Peyer's patch (tissue), 4 donors: ENCODE measurements around the gene CROCC. TPM values are rescaled to one million over a fixed set of nuclear protein-coding genes. Genes with fewer than 3 reads are reported as not detected.
"Not testable (repeated sequence)": the region's sequence is repeated elsewhere in the genome, so short reads cannot be mapped to it uniquely, and the experiment has no call there.

ENCODE experiments used
- DNase-seq, 3 donors: peaks; one replicate each; pipeline ENCODE4 v3.0.0-alpha.2; 2017 to 2019
- H3K27ac ChIP-seq, 4 donors: fragments of 200-600 bp; sonication (generic); one replicate each; pipeline ENCODE4 v1.5.1; 2016 to 2019
- H3K27me3 ChIP-seq, 2 donors: fragments of 200-600 bp; sonication (generic); one replicate each; pipeline ENCODE4 v1.5.1; 2019
- H3K36me3 ChIP-seq, 3 donors: fragments of 200-600 bp; sonication (generic); one replicate each; pipeline ENCODE4 v1.5.1; 2016 to 2019
- H3K4me1 ChIP-seq, 4 donors: fragments of 200-600 bp; sonication (generic); one replicate each; pipeline ENCODE4 v1.5.1; 2016 to 2019
- H3K4me3 ChIP-seq, 4 donors: fragments of 200-600 bp; sonication (generic); 1 replicate in 3 of 4; 2 replicates in 1 of 4; pipeline ENCODE4 v1.5.1; 2016 to 2019; ENCODE audit warnings: mild to moderate bottlenecking in 1 of 4
- H3K9me3 ChIP-seq, 4 donors: fragments of 200-600 bp; sonication (generic); one replicate each; pipeline ENCODE4 v1.5.1; 2016 to 2019; ENCODE audit warnings: mild to moderate bottlenecking in 1 of 4
- CTCF ChIP-seq, 6 experiments: fragments of 450-650 bp in 4 of 6; fragments of 200-600 bp in 2 of 6; sonication (generic) in 1 of 6; IDR thresholded peaks; one replicate each; pipeline ENCODE4 v1.5.1; 2017 to 2019; ENCODE audit warnings: antibody characterized with exemption in 6 of 6, mild to moderate bottlenecking in 3 of 6, moderate library complexity in 1 of 6
- POLR2A ChIP-seq, 2 donors: fragments of 450-650 bp; IDR thresholded peaks; one replicate each; pipeline ENCODE4 v1.5.1; 2017; ENCODE audit warnings: antibody characterized with exemption in 2 of 2, mild to moderate bottlenecking in 2 of 2, moderate library complexity in 2 of 2
- total RNA-seq, 4 donors: library from RNA; depleted of rRNA; stranded (reverse); fragments of >200 nt; gene quantifications; one replicate each; pipeline ENCODE4 v1.1.0, GENCODE V29; 2016

CROCC gene
- total RNA-seq, 4 donors from 2014 or later = 14.7 to 298 (median 45.1) TPM

- no peaks in the 10 kb centered on the region for H3K36me3 ChIP-seq
- peaks cover 0 to 13% (median 3%) of the 10 kb centered on the region in 4 donors for H3K9me3 ChIP-seq
- DNase-seq = no peak
- H3K4me3 ChIP-seq = no peak overlapping the region
- peaks cover 0 to 11% (median 3%) of the 10 kb centered on the region in 4 donors for H3K4me1 ChIP-seq
- no peaks in the 10 kb centered on the region for H3K27me3 ChIP-seq
- H3K27ac ChIP-seq = no peak overlapping the region
- no peak for TF ChIP-seq POLR2A (IDR thresholded peaks at IDR 0.05)
- TF ChIP-seq CTCF (IDR thresholded peaks at IDR 0.05) = no peak
Observed at GRCh38 chr1:16907870-16908758, 13.6 kb upstream of the CROCC start.

GRCh38 chr1:16911851-16912721, 9.6 kb upstream of the CROCC start:
- H3K36me3 ChIP-seq, H3K9me3 ChIP-seq, H3K27ac ChIP-seq, H3K27me3 ChIP-seq, H3K4me3 ChIP-seq: not testable (repeated sequence)
- DNase-seq = peak in 1 of 3 donors; percentile 45
- peaks cover 0 to 14% (median 11%) of the 10 kb centered on the region in 4 donors for H3K4me1 ChIP-seq

GRCh38 chr1:16912742-16913141, 9.0 kb upstream of the CROCC start:
- not testable (repeated sequence) for H3K4me3 ChIP-seq, H3K36me3 ChIP-seq, H3K27me3 ChIP-seq, H3K9me3 ChIP-seq
- H3K27ac ChIP-seq = peak overlapping the region in 2 of 4 donors; percentile 44 to 84
- peaks cover 0 to 14% (median 11%) of the 10 kb centered on the region in 4 donors for H3K4me1 ChIP-seq
- peak in 1 of 3 donors; percentile 41 for DNase-seq

- DNase-seq = peak in 2 of 3 donors; percentile 37 to 82
- peak overlapping the region; percentile 52 to 94 (median 84) for H3K27ac ChIP-seq
- TF ChIP-seq POLR2A (IDR thresholded peaks at IDR 0.05) (no peak), CTCF (IDR thresholded peaks at IDR 0.05) (peak in 3 of 6 experiments; percentile 4 to 13 (median 6))
Observed at GRCh38 chr1:16913181-16913832, 8.4 kb upstream of the CROCC start.

GRCh38 chr1:16913833-16914662, 7.7 kb upstream of the CROCC start:
- H3K4me3 ChIP-seq = peak overlapping the region; percentile 80 to 99 (median 91)
- peak; percentile 6 to 40 for TF ChIP-seq POLR2A (IDR thresholded peaks at IDR 0.05)
- TF ChIP-seq CTCF (IDR thresholded peaks at IDR 0.05) = peak in 2 of 6 experiments; percentile 15 to 19
- H3K27me3 ChIP-seq = no peaks in the 10 kb centered on the region
- DNase-seq = peak; percentile 92 to 100 (median 97)
- H3K36me3 ChIP-seq = no peaks in the 10 kb centered on the region
- peak overlapping the region; percentile 78 to 94 (median 84) for H3K27ac ChIP-seq
- H3K4me1 ChIP-seq = peaks cover 0 to 14% (median 11%) of the 10 kb centered on the region in 4 donors
- H3K9me3 ChIP-seq = no peaks in the 10 kb centered on the region

More at GRCh38 chr1:16913181-16913832, 8.4 kb upstream of the CROCC start:
- no peaks in the 10 kb centered on the region for H3K27me3 ChIP-seq
- H3K4me1 ChIP-seq = peaks cover 0 to 14% (median 11%) of the 10 kb centered on the region in 4 donors
- H3K36me3 ChIP-seq = no peaks in the 10 kb centered on the region
- peak overlapping the region; percentile 80 to 99 (median 91) for H3K4me3 ChIP-seq
- no peaks in the 10 kb centered on the region for H3K9me3 ChIP-seq

GRCh38 chr1:16914928-16915626, 6.7 kb upstream of the CROCC start:
- H3K9me3 ChIP-seq, H3K27me3 ChIP-seq, H3K36me3 ChIP-seq: not testable (repeated sequence)
- Histone ChIP-seq H3K27ac (peak overlapping the region in 1 of 4 donors; percentile 94), H3K4me3 (peak overlapping the region; percentile 80 to 99 (median 91)), H3K4me1 (peaks cover 0 to 14% (median 11%) of the 10 kb centered on the region in 4 donors)
- DNase-seq = peak in 1 of 3 donors; percentile 56
